HL-60 (cell line): ENCODE measurements around the gene MSRB2.

Source experiments
- DNase-seq, 2 experiments: peaks; one replicate each; pipeline ENCODE4 v3.0.0-alpha.2; 2010 to 2020; ENCODE audit warnings: low read depth in 1 of 2, low spot score in 1 of 2
- H3K27ac ChIP-seq: fragments of 250-450 bp; sonication (Bioruptor Pico); replicated peaks from 2 replicates; pipeline ENCODE4 v1.5.1; 2020; ENCODE audit warnings: mild to moderate bottlenecking, moderate library complexity
- H3K27me3 ChIP-seq: fragments of 250-450 bp; sonication (Bioruptor Pico); 2 replicates; pipeline ENCODE4 v1.5.1; 2021; ENCODE audit warnings: mild to moderate bottlenecking, moderate library complexity; ENCODE audit not compliant: insufficient read depth, poor library complexity, severe bottlenecking
- H3K4me3 ChIP-seq: replicated peaks from 2 replicates; pipeline ENCODE4 v1.5.1; 2011; ENCODE audit warnings: mild to moderate bottlenecking, control low read depth, low read length; ENCODE audit not compliant: insufficient read depth
- GABPA ChIP-seq: IDR thresholded peaks from 2 replicates; pipeline ENCODE4 v1.6.1; 2012; ENCODE audit warnings: low read depth
- REST ChIP-seq: IDR thresholded peaks from 2 replicates; pipeline ENCODE4 v1.6.1; 2012; ENCODE audit warnings: low read depth; ENCODE audit not compliant: insufficient replicate concordance

The MSRB2 gene

GRCh38 chr10:23171232-23171876 lies 76.0 kb downstream of the MSRB2 start:
- TF ChIP-seq GABPA (no peak), REST (peak; percentile 94)
- H3K27ac ChIP-seq: no peak overlapping the region
- no peak for DNase-seq

More at GRCh38 chr10:23171232-23171876, 76.0 kb downstream of the MSRB2 start:
- Histone ChIP-seq H3K27me3 (no peaks in the 10 kb centered on the region), H3K4me3 (no peak overlapping the region)
